Activated CD4-positive, alpha-beta T cell treated with anti-CD3 and anti-CD28 coated beads, Interleukin-2, Interleukin-4, amounts not matched to agents 100 ng/mL and 50 ng/mL, durations not matched to agents 16 hours and 8 hours (primary cell): ENCODE data around the gene ZNF521.

Experiments
- DNase-seq: peaks from one replicate; pipeline ENCODE4 v3.0.0-alpha.2; 2020; ENCODE audit warnings: low spot score

ZNF521 gene

GRCh38 chr18:25250474-25250851, 101.5 kb downstream of the ZNF521 start:
- DNase-seq = no peak

DNA sequence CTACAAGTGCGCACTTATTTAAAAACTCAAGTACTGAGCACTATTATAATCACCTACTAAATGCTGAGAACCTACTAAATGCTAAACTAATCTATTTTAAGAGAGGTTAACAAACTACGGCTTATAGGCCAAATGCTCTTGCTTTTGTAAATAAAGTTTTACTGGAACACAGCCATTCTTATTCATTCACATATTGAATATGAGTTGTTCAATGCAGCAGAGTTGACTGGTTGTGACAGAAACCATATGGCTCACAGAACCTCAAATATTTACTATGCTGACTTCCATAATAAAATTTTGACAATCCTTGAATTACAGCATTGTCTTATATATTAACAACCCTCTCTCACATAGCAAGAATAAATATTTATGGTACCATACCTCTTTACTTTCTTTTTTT, 103.2 kb downstream of the ZNF521 start:
- no peak for DNase-seq

- DNase-seq = no peak
Measured at GRCh38 chr18:25247725-25248124, 104.2 kb downstream of the ZNF521 start.

DNA sequence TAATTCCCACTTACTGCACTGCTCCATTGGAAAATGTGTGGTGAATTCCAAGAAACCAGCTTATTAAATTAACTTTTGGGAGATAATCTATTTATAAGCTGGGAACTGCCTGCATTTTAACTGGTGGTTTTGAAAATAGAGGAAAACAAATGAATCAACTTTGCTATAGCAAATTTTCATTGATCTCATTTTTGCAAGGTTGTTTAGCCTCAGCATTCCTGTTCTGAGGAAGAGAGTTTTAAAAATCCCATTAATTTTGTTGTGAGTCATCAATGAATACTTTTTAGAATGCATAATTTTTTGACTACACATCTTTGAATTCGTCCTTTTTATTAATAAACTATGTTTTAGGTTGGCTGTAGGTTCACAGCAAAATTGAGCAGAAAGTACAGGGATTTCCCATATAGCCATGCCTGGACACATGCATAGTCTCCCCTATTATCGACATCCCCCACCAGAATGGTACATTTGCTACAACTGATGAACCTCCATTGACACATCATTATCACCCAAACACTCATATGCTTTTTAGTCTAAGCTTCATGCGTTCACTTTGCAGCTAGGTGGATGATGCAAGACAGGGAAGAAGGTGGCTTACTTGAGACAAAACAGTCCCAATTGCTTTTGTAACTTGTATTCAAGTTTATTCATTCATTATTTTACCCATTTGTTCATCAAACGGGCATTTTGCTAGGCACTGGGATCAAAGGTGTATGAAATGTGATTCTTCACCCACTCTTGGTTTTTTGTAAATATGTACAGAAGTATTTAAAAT, 106.9 kb downstream of the ZNF521 start:
- no peak for DNase-seq

GRCh38 chr18:25244170-25244569, 107.8 kb downstream of the ZNF521 start:
- no peak for DNase-seq

- DNase-seq = no peak
Measured at GRCh38 chr18:25243754-25244153, 108.2 kb downstream of the ZNF521 start.

- no peak for DNase-seq
Measured at GRCh38 chr18:25243257-25243656, 108.7 kb downstream of the ZNF521 start.

DNA sequence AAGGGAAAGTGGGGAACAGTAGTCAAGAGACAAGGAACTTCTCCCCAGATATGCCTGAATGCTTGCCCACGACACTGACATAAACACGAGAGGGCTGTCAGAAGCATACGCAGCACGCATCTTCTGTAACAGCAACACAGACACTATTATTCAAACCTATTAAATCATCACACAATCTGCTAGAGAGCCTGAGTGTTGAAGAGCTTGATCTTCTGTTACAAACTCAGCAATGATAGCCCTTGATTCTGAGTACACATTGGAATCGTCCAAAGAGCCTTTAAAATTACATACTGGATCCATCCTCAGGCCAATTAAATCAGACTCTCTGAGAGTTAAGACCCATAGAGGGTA, 111.6 kb downstream of the ZNF521 start:
- DNase-seq = no peak

- no peak for DNase-seq
Measured at GRCh38 chr18:25239581-25240419, 112.2 kb downstream of the ZNF521 start.

GRCh38 chr18:25239151-25239550, 112.8 kb downstream of the ZNF521 start:
- no peak for DNase-seq

DNA sequence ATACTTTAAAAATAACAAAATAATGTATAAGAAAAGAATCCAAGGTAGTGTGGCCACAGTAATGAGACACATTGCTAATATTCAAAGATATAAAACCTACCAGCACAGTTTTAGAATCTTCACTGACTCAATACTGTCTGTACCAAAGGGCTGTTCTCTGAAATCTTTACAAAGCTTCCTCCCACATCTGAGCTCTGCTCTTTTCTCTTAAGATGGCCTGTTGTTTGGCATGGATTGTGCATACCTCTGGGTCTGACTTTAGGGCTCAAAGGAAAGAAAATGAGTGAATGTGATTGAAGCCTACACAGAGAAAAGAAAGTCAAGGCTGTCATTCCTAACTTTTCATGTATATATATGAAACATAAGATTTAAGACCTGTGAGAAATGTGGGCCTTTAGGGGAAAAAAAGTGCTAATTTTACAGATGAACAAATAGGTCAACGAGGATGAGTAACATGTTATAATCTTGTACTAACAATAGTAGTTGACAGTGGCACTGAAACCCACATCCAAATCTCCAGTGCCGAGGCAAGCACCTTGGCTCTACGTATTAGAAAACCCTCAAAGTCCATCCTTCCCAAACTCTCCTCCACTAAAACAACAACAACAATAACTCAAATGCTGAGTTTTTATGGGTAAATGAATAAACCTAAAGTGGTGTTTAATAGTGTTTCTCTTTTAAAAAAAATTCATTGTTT, 114.2 kb downstream of the ZNF521 start:
- no peak for DNase-seq

- no peak for DNase-seq
Measured at GRCh38 chr18:25236736-25237135, 115.2 kb downstream of the ZNF521 start.

GRCh38 chr18:25235401-25236042, 116.4 kb downstream of the ZNF521 start:
- no peak for DNase-seq

GRCh38 chr18:25234740-25235345, 117.1 kb downstream of the ZNF521 start:
- no peak for DNase-seq

GRCh38 chr18:25234322-25234639, 117.7 kb downstream of the ZNF521 start:
- no peak for DNase-seq

- no peak for DNase-seq
Measured at GRCh38 chr18:25233528-25234321, 118.2 kb downstream of the ZNF521 start.

DNA sequence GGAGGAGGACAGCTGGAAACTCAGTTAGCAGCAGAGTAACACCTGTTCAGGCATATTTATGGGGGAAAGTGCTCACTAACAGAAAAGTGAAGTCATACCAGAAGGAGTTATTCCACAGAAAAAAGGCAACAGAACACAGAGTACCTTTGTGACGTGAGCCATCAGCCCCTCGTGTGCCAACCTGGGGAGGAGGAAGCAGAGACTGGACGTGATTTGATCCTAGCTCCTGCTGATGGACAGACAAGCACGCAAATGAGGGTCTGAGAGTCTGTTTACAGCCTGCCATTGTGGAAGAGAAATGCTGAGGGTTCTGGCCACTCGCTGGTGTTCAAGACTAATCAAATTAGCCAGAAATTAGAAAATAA, 120.7 kb downstream of the ZNF521 start:
- no peak for DNase-seq

- no peak for DNase-seq
Measured at GRCh38 chr18:25230658-25231326, 121.2 kb downstream of the ZNF521 start.

DNA sequence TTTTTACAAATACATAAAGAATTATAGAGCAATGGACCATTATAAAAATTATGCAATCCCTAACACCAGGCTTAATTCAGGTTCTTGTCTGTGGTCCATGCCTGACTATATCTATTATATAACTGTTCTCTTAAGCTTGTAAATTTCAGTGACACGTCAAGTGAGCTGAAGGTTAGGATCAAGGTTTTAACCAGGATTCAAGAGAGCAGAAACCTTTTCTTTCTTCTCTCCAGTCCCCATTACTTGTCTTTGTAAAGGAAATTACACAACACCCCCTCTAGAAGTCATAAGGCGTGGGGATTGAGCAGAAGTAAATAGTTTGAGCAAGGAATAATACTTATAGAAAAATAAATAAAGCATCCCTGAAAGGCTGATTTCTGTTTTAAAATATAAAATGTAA, 122.0 kb downstream of the ZNF521 start:
- DNase-seq = no peak

GRCh38 chr18:25229081-25229480, 122.9 kb downstream of the ZNF521 start:
- DNase-seq = no peak

GRCh38 chr18:25228410-25228809, 123.6 kb downstream of the ZNF521 start:
- DNase-seq = no peak
